SU-DHL-6 (cell line): Measurements from ENCODE around the gene ARHGEF37.
"Not testable (repeated sequence)": the region's sequence is repeated elsewhere in the genome, so short reads cannot be mapped to it uniquely, and the experiment has no call there.

Experiments used
- EZH2phosphoT487 ChIP-seq: fragments of 200-600 bp; sonication (generic), shearing (Covaris generic); conservative IDR thresholded peaks from 2 replicates; pipeline ENCODE4 v1.6.1; 2018; ENCODE audit warnings: mild to moderate bottlenecking, antibody characterized with exemption, low read length, moderate library complexity, mixed read lengths
- TF ChIP-seq, protein P1 (sequence below): fragments of 200-600 bp; sonication (generic); IDR thresholded peaks from one replicate; pipeline ENCODE4 v1.5.1; 2017; ENCODE audit warnings: antibody characterized with exemption, mild to moderate bottlenecking, low read length, moderate library complexity; ENCODE audit not compliant: insufficient read depth, poor library complexity, severe bottlenecking

DNA sequence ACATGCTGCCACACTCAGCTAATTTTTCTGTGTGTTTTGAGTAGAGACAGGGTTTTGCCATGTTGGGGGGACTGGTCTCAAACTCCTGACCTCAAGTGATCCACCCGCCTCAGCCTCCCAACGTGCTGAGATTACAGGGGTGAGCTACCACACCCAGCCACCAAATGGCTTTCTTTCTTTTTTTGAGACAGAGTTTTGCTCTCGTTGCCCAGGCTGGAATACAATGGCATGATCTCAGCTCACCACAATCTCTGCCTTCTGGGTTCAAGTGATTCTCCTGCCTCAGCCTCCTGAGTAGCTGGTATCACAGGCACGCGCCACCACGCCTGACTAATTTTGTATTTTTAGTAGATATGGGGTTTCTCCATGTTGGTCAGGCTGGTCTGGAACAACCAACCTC, 45.5 kb upstream of the ARHGEF37 start:
- TF ChIP-seq, protein P1, sequence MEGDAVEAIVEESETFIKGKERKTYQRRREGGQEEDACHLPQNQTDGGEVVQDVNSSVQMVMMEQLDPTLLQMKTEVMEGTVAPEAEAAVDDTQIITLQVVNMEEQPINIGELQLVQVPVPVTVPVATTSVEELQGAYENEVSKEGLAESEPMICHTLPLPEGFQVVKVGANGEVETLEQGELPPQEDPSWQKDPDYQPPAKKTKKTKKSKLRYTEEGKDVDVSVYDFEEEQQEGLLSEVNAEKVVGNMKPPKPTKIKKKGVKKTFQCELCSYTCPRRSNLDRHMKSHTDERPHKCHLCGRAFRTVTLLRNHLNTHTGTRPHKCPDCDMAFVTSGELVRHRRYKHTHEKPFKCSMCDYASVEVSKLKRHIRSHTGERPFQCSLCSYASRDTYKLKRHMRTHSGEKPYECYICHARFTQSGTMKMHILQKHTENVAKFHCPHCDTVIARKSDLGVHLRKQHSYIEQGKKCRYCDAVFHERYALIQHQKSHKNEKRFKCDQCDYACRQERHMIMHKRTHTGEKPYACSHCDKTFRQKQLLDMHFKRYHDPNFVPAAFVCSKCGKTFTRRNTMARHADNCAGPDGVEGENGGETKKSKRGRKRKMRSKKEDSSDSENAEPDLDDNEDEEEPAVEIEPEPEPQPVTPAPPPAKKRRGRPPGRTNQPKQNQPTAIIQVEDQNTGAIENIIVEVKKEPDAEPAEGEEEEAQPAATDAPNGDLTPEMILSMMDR = not testable (repeated sequence)
- not testable (repeated sequence) for TF ChIP-seq EZH2phosphoT487
